Epithelial cell of proximal tubule (primary cell): ENCODE data around the gene IMMP2L. TPM values are rescaled to one million over a fixed set of nuclear protein-coding genes. Genes with fewer than 3 reads are reported as not detected.

Experiments
- DNase-seq: peaks from one replicate; pipeline ENCODE4 v3.0.0-alpha.2; 2011; ENCODE audit warnings: low read depth
- H3K4me3 ChIP-seq: 2 replicates; pipeline ENCODE4 v1.5.1; 2011; ENCODE audit warnings: low read depth, mild to moderate bottlenecking, low read length
- total RNA-seq: library from RNA; depleted of rRNA; stranded (reverse); fragments of >200 nt; gene quantifications from 2 replicates; pipeline ENCODE4 v1.2.3, GENCODE V29; 2015
- TF ChIP-seq, protein P1 (sequence below): conservative IDR thresholded peaks from 2 replicates; pipeline ENCODE4 v1.5.1; 2012; ENCODE audit warnings: low read depth, mild to moderate bottlenecking, low read length

IMMP2L gene
- total RNA-seq, 1 donor from 2014 or later = 8.4 TPM

DNA sequence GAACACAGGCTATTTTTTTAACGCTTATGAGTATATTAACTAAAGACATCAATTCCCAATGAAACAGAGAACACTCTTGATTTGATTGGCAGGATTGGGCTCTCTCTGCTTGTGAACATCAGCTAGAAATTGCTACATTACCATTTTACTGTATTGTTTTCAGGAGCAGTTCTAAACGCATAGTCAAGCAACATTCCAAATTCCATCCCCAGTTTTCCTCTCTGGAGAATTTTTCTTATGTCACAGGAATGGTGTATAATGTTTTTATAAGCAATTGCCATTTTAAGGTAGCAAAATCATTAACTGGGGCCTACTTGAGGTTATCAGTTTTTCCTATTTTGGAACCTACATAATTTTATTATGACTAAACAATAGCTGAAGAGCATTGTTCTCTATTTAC lies 748.3 kb downstream of the IMMP2L start:
- no peak for DNase-seq
- TF ChIP-seq, protein P1, sequence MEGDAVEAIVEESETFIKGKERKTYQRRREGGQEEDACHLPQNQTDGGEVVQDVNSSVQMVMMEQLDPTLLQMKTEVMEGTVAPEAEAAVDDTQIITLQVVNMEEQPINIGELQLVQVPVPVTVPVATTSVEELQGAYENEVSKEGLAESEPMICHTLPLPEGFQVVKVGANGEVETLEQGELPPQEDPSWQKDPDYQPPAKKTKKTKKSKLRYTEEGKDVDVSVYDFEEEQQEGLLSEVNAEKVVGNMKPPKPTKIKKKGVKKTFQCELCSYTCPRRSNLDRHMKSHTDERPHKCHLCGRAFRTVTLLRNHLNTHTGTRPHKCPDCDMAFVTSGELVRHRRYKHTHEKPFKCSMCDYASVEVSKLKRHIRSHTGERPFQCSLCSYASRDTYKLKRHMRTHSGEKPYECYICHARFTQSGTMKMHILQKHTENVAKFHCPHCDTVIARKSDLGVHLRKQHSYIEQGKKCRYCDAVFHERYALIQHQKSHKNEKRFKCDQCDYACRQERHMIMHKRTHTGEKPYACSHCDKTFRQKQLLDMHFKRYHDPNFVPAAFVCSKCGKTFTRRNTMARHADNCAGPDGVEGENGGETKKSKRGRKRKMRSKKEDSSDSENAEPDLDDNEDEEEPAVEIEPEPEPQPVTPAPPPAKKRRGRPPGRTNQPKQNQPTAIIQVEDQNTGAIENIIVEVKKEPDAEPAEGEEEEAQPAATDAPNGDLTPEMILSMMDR = no peak
- no peak overlapping the region for H3K4me3 ChIP-seq

GRCh38 chr7:110809832-110810231 lies 752.5 kb downstream of the IMMP2L start:
- no peak for DNase-seq
- TF ChIP-seq, protein P1 = no peak
- H3K4me3 ChIP-seq = no peak overlapping the region

DNA sequence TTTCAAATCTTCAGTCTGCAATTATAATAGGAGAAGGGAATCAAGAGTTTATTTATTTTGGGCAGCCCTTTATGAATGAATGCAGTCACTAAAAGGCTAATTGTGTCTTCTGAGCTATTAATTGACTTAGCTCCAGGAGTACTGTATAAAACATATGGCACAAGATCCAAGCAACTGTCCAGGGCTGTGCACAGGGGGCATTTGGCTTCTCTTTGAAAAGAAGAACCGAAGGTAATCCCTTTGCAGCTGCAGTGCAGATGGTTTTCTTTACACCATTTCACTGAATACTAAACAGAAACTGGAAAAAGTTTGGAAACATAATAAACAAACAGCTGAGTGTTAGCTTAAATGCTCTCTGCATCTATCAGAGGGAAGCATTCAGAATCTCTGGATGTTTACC lies 753.9 kb downstream of the IMMP2L start:
- H3K4me3 ChIP-seq = no peak overlapping the region
- no peak for DNase-seq
- TF ChIP-seq, protein P1 = no peak

DNA sequence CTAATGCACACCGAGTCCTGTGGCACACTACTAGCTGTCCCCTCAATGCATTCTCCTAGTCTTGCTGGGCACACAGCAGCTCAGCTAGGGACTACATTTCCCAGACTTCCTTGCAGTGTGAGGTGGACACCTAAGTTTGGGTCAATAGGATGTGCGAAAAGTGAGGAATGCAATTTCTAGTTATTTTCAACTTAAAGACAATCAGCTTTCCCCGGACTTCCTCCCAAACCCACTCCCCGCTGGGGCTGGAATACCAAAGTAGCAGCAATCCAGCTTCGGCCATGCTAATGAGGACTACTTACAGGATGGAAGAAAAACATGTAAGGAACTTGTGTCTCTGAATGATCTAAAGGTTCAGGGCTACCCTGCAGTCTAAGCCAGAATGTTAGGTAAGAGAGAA lies 757.8 kb downstream of the IMMP2L start:
- DNase-seq = no peak
- TF ChIP-seq, protein P1 = no peak
- no peak overlapping the region for H3K4me3 ChIP-seq

- no peak for DNase-seq
- H3K4me3 ChIP-seq = no peak overlapping the region
- TF ChIP-seq, protein P1 = no peak
These were observed 758.6 kb downstream of the IMMP2L start for GRCh38 chr7:110803602-110804143.

DNA sequence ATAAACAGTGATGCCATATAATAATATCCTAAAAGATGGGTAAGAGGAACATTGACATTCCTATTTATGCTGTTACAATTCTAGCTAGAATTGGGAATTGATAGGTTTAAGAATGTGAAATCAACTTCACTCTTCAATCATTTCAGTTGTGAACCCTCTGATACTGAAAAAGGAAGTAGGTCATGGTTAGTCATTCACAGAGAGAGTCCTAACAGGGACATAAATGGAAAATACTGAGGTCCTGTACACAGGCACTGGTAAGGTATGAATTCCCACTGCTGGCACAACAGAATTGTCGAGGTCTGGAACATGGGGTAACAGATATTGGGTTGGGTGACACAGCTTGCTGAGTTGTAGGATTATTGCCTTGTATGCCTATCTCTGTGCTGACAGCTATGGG lies 760.8 kb downstream of the IMMP2L start:
- no peak overlapping the region for H3K4me3 ChIP-seq
- TF ChIP-seq, protein P1 = no peak
- no peak for DNase-seq

- DNase-seq = no peak
- H3K4me3 ChIP-seq = no peak overlapping the region
- TF ChIP-seq, protein P1 = no peak
These were observed 761.3 kb downstream of the IMMP2L start for GRCh38 chr7:110800984-110801383.
